ENCODE data around the gene HOXB3. TPM values are rescaled to one million over a fixed set of nuclear protein-coding genes. Genes with fewer than 3 reads are reported as not detected.

HOXB3 gene
- total RNA-seq, 2 experiments from 2014 or later = 1.4 to 2.0 TPM

GRCh38 chr17:48630925-48631692, 41.1 kb upstream of the HOXB3 start:
- CTCF ChIA-PET = interaction anchor here (1.0 to 1.5 kb wide), 2 partner anchors 17 to 38 kb away, joined by 3 to 4 read pairs; partner anchors contain the start of gene HOXB5
- no peak for DNase-seq
- POLR2A ChIA-PET = no interaction called here
- Mint-ChIP-seq H3K9me3 (no peaks in the 10 kb centered on the region), H3K36me3 (ENCODE audit: low read depth) (no peaks in the 10 kb centered on the region), H3K27ac (no peak overlapping the region), H3K4me1 (ENCODE audit: low read depth) (peaks cover 7% of the 10 kb centered on the region), H3K27me3 (peaks cover 81% of the 10 kb centered on the region), H3K4me3 (no peak overlapping the region)
- TF ChIP-seq, protein P1, sequence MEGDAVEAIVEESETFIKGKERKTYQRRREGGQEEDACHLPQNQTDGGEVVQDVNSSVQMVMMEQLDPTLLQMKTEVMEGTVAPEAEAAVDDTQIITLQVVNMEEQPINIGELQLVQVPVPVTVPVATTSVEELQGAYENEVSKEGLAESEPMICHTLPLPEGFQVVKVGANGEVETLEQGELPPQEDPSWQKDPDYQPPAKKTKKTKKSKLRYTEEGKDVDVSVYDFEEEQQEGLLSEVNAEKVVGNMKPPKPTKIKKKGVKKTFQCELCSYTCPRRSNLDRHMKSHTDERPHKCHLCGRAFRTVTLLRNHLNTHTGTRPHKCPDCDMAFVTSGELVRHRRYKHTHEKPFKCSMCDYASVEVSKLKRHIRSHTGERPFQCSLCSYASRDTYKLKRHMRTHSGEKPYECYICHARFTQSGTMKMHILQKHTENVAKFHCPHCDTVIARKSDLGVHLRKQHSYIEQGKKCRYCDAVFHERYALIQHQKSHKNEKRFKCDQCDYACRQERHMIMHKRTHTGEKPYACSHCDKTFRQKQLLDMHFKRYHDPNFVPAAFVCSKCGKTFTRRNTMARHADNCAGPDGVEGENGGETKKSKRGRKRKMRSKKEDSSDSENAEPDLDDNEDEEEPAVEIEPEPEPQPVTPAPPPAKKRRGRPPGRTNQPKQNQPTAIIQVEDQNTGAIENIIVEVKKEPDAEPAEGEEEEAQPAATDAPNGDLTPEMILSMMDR (IDR thresholded peaks at IDR 0.05) = no peak
- intact Hi-C loops (cut with micrococcal nuclease) = no loop called here
- no peak for ATAC-seq

DNA sequence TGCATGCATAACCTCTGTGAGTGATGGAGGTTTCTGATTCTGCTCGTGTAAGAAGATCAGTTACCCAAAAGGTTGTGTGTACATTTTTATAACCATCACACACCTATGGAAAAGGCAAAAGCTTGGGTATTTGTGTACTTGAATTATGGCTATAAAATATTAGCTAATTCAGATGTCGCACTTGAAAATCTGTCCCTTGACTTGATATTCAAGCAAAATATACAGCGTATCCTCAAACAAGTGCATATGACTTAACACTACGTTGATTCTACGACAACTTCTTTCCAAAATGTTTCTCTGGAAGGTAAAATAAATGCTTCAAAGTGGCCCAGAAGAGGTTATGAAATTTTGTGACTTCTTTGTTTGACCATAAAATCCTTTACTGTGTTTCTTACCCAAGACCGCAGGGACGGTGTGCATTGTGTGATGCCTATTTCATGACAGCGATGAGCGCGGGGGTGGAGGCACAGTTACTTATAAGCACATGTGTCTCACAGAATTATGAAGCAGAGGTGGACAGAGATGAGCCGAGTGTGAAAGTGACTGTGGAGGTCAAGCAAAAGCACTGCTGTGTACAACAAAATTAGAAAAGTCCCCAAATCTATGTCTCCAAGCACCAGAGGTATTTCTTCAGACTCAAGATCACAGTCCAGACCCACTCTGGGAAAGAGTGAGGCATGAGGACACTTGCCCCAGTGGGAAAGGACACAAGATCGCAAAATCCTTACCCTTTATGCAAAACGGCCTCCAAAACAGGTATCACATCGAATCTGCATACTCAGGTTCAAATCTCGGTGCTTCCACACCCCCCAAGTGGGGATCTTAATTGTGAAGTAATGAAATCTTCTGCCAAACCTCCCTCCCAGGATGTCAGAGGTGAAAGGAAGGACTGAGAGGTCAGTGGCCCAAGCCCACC, 40.2 kb upstream of the HOXB3 start:
- CTCF ChIA-PET = interaction anchor here (1.4 to 5.5 kb wide), 3 partner anchors 11 to 368 kb away, joined by 3 to 40 read pairs (median 21); partner anchors contain the start of gene HOXB8
- TF ChIP-seq, protein P1 (IDR thresholded peaks at IDR 0.05) = no peak
- peaks cover 76% of the 10 kb centered on the region for H3K27me3 Mint-ChIP-seq
- H3K4me1 Mint-ChIP-seq (ENCODE audit: low read depth) = peaks cover 9% of the 10 kb centered on the region
- H3K4me3 Mint-ChIP-seq = no peak overlapping the region
- H3K9me3 Mint-ChIP-seq = no peaks in the 10 kb centered on the region
- H3K36me3 Mint-ChIP-seq (ENCODE audit: low read depth) = no peaks in the 10 kb centered on the region
- ATAC-seq (no peak), DNase-seq (no peak)
- no peak overlapping the region for H3K27ac Mint-ChIP-seq
- POLR2A ChIA-PET = no interaction called here
- intact Hi-C loops (cut with micrococcal nuclease) = no loop called here

GRCh38 chr17:48629411-48629759, 39.3 kb upstream of the HOXB3 start:
- no peaks in the 10 kb centered on the region for H3K36me3 Mint-ChIP-seq (ENCODE audit: low read depth)
- H3K27me3 Mint-ChIP-seq = peaks cover 71% of the 10 kb centered on the region
- intact Hi-C loops (cut with micrococcal nuclease) = no loop called here
- ChIA-PET POLR2A (no interaction called here), CTCF (interaction anchor here (0.8 to 5.5 kb wide), 6 partner anchors 7 to 367 kb away, joined by 3 to 40 read pairs (median 4); partner anchors contain the start of gene HOXB8)
- DNase-seq = no peak
- no peaks in the 10 kb centered on the region for H3K9me3 Mint-ChIP-seq
- TF ChIP-seq, protein P1 (IDR thresholded peaks at IDR 0.05) = no peak
- H3K4me3 Mint-ChIP-seq = no peak overlapping the region
- no peak overlapping the region for H3K27ac Mint-ChIP-seq
- H3K4me1 Mint-ChIP-seq (ENCODE audit: low read depth) = peaks cover 10% of the 10 kb centered on the region
- no peak for ATAC-seq

DNA sequence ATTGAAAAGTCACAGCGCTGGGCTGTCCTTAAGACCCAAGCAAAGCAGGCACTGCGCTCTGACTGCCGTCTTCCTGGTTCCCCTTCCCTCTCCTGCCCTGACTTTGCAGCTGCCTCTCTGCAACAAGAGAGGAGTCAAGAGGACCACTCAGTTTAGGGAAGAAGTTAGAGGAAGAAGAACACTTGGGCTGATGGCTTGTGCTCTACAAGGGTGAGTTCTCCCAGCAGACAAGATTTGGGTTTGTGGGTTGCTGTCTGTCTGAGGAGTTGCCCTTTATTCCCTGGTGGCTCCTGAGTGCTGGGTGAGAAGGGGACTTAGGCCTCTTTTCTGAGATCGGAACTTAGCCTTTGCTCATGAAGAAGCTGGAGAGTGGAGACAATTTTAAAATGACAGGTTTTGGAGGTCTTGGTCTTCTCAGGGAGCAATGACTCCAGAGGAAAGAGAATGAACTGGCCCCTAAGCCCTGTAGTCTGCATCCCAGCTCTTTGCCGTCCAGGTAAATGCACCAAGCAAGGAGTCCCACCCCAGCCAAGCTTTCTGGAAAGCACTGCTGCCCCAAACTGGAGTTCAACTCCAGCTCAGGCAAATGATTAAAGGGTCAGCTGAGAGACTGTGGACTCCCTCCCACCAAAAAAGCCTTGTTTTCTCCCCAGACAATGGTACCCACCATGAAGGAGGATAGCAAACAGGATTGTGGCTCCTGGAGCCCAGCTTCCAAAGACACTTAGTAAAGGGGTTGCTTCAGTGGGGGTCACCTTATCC, 38.8 kb upstream of the HOXB3 start:
- TF ChIP-seq, protein P1 (IDR thresholded peaks at IDR 0.05) = no peak
- Mint-ChIP-seq H3K36me3 (ENCODE audit: low read depth) (no peaks in the 10 kb centered on the region), H3K27me3 (peaks cover 74% of the 10 kb centered on the region), H3K4me3 (no peak overlapping the region), H3K27ac (no peak overlapping the region), H3K4me1 (ENCODE audit: low read depth) (peaks cover 11% of the 10 kb centered on the region), H3K9me3 (no peaks in the 10 kb centered on the region)
- intact Hi-C loops (cut with micrococcal nuclease) = no loop called here
- ATAC-seq = no peak
- POLR2A ChIA-PET = interaction anchor here (0.7 kb wide), 1 partner anchor 33 kb away, joined by 3 read pairs; no protein-coding TSS in a partner anchor
- CTCF ChIA-PET = interaction anchor here (0.8 to 5.5 kb wide), 6 partner anchors 8 to 366 kb away, joined by 3 to 40 read pairs (median 4); partner anchors contain the start of gene HOXB8
- no peak for DNase-seq
